RPMI7951 (cell line): ENCODE data around the gene FAAP20. TPM values are rescaled to one million over a fixed set of nuclear protein-coding genes. Genes with fewer than 3 reads are reported as not detected.
A peak's percentile ranks its signal among the peaks of the same experiment; 100 is the strongest.

Experiments used
- DNase-seq: peaks from one replicate; pipeline ENCODE4 v3.0.0-alpha.2; 2012; ENCODE audit warnings: low read depth
- total RNA-seq: library from RNA; depleted of rRNA; stranded (reverse); fragments of >200 nt; shearing (Covaris generic); gene quantifications from 2 replicates; pipeline ENCODE4 v1.2.3, GENCODE V29; 2014

The FAAP20 gene
- total RNA-seq, 1 experiment from 2014 or later = 30.3 TPM

- peak; percentile 49 for DNase-seq
Observed at GRCh38 chr1:2230781-2231531, 36.4 kb upstream of the FAAP20 start.

DNA sequence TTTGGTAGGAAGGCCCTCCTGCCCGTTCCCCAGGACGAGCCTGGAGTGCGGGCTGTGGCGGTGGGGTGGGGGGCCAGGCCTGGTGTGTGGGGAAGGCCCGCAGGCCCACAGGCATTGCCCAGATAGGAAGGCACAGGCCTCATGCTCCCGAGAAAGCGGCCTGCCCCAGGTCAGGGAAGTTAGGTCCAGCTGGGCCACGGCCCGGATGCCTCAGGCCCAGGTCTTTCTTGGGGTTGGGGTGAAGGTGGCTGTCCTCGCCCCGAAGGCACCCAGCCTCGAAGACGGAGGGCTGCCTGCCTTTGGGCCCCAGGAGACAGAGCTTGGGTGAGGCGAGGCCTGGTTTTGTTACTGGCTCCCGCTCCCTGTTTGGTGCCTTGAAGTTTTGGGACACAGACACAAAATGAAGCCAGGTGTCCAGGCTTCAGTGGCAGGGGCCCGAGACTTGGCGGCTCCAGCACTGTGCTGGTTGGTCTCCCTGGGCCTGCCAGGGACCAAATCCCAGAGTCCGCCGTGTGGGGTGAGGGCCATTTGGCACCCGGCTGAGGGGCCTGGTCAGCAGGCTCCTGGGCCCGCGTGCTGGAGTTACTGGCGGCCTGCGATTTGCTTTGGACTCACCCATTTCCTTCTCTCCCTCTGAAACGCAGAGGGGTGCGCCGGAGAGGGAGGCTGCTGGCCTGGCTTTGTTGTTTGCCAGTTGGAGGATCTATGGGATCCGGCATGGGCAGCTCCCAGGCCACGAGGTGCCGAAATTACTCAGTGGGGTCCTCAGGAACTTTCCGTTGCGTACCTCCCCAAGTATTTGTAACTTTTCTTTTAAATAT is 35.5 kb upstream of the FAAP20 start:
- DNase-seq = peak; percentile 53

DNA sequence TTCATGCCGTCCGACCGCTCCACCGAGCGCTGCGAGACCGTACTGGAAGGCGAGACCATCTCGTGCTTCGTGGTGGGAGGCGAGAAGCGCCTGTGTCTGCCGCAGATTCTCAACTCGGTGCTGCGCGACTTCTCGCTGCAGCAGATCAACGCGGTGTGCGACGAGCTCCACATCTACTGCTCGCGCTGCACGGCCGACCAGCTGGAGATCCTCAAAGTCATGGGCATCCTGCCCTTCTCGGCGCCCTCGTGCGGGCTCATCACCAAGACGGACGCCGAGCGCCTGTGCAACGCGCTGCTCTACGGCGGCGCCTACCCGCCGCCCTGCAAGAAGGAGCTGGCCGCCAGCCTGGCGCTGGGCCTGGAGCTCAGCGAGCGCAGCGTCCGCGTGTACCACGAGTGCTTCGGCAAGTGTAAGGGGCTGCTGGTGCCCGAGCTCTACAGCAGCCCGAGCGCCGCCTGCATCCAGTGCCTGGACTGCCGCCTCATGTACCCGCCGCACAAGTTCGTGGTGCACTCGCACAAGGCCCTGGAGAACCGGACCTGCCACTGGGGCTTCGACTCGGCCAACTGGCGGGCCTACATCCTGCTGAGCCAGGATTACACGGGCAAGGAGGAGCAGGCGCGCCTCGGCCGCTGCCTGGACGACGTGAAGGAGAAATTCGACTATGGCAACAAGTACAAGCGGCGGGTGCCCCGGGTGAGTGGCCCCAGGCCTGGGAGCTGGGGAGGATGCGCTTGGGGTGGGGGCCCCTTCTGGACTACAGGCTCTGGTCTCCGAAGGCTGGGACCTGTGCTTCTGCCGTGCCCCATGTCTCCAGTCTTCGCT is 34.7 kb upstream of the FAAP20 start:
- DNase-seq = peak; percentile 76

GRCh38 chr1:2228694-2229036 is 34.1 kb upstream of the FAAP20 start:
- no peak for DNase-seq

GRCh38 chr1:2228157-2228594 is 33.6 kb upstream of the FAAP20 start, which contains the start of gene SKI:
TSS of gene SKI (plus strand) at chr1:2228319. CDS start at chr1:2228767, 448 bp downstream.
- DNase-seq = no peak

DNA sequence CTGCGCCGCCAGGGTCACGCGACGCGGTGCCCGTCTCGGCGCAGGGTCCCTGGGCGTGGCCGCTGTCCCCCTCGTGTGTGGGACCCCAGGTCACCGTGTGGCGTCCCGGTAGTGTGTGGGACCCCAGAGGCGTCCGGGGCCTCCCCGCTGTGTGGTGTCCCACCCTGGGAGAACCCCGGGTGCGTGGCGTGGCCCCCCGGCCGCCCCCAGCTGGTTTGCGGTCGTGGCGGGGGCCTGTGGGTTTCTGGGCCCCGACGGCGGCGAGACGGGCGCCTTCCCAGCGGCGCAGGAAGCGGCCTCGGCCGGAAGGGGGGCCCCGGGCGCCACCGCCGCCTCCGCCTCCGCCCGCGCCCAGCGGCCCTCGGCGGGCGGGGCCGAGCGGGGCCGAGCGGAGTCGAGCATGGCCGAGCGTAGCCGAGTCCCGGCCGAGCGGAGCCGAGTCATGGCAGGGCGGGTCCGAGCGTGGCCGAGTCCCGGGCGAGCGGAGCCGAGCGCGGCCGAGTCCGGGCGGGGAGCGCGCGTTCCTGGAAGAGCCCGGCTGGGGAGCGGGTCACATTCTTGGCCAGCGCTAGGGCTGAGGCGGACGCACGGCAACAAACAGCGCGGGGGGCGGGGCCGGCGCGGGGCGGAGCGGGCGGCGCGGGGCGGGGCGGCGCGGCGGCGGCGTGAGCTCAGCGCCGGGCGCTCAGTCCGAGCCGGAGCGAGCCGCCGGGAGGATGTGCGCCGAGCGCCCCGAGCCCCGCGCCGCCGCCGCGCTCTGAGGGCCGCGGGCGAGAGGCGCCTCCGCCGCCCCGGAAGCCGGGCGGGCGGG is 33.0 kb upstream of the FAAP20 start:
- DNase-seq = peak; percentile 94

DNA sequence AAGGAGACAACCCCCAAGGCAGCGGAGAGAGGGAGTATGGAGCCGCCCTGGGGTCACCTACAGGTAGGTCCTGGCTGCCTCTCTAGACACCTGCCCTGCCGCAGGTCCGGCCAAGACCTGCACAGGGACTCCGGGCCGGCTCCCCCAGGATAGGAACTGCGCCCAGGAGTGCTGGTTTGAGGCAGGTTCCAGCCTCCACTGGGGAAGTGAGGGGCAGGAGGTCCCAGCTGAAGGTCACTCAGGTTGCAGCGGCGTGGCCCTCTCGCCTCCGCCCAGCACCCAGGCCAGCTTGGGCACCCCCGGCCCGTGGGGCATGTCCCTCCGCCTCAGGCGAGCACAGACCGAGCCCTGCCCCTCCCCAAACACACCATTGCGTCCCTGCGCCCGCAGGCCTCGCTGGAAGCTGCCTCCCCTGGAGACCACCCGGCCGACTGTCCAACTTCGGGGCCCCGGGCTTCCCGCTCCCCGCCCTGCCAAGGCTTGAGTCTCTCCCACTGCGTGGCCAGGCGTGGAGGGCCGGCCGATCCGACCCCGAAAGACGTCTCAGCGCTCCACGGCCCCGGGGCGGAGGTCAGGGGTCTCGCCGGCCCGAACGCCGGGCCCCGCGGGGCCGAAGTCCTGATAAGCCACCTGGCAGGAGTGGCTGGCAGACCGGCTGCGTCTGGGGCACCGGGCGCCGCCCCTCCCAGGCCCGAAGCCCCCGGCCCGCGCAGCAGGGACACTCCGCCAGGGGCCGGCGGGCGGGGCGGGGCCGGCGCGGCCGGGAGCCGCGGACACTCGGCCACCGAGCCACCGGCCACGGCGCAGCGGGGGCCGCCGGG is 32.2 kb upstream of the FAAP20 start:
- no peak for DNase-seq

GRCh38 chr1:2224631-2225428 is 30.3 kb upstream of the FAAP20 start:
- no peak for DNase-seq

GRCh38 chr1:2224170-2224584 is 29.6 kb upstream of the FAAP20 start:
- DNase-seq = no peak

GRCh38 chr1:2221271-2221670 is 26.7 kb upstream of the FAAP20 start:
- DNase-seq = no peak

DNA sequence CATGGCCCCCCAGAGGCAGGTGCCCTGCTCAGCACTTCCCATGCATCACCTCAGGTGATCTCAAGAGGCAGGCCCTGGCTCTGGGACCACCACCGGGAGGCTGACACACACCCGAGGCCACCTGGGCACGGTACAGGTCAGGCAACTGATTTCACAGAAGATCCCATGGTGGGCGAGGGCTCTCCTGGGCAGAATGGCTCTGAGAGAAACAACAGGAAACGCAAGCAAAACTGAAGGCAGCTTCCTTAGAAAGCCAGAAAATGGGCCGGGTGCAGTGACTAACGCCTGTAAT is 22.1 kb upstream of the FAAP20 start:
- DNase-seq = no peak

DNA sequence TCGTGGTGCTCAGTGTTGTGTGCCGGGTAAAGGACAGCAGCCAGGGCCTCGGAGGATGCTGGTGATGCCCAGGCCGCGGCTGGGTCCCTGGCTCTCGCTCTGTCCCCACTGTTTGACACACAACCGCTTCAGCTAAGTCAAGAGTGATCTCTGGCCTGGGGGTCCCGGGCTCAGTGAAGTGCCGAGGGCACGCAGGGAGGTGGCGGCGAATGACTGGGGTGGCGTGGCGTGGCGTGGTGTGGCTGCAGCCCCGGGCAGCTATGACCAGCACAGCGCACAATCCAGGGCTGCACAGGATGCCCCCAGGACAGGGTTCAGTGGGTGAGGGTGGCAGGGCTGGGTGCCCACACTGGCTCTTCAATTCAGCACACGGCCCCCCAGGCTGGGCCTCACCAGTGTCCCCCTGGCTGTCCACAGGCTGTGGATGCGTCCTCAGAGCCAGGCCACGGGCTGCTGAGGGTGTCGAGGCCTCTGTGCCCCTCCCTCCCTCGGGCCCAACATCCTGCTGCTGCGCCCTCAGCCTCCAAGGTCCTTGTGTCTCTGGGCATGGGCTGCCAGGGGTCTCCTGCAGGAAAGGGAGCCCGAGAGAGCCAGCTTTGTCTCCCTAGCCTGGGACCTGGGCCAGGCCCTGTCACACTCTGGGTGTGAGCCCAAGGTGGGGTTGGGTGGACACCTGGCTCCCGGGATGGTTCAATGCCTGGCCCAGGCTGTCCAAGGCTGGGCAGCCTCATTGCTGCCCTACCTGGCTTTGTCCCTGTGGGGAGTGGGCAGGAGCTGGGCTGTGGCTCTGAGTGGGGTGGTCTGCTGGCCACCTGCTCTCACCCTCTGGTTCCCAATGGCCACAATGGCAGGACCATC is 21.6 kb upstream of the FAAP20 start:
- no peak for DNase-seq

GRCh38 chr1:2215329-2215728 is 20.8 kb upstream of the FAAP20 start:
- no peak for DNase-seq

DNA sequence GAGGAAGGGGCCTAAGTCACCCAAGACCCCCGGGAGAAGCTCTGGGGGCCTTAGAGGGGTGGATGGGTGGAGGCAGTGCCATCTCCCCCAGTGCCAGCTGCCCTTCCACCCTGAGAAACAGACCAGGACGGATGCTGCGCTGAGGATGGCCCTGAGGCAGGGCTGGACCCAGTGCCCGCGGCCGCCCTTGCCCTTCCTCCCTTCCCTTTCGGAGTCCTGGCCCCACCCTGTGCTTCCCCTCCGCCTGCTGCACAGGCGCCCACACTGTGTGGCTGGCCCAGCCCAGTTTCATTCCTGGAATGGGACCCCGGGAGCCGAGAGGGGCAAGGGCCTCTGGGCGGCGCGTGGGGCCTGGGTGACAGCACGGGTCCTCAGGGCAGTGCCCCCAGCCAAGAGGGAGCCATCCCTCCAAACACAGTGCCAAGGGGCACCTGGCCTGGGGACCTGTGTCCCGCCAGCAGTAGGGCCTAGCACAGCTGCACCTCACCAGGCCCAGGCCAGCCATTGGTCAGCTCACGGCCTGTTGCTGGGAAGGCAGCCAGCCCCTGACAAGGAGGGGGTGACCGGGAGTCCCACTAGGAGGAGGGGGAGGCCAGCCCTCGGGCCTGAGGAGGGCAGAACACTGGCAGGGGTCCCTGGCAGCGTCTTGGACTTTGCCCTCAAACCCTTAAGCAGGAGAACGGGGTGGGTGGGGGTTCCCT is 20.1 kb upstream of the FAAP20 start:
- no peak for DNase-seq

GRCh38 chr1:2213576-2214505 is 19.3 kb upstream of the FAAP20 start:
- no peak for DNase-seq

- peak; percentile 96 for DNase-seq
Observed at GRCh38 chr1:2212532-2213491, 18.2 kb upstream of the FAAP20 start.
